ENCODE results near the gene HELZ.

HELZ gene

GRCh38 chr17:67027031-67027628, 217.9 kb downstream of the HELZ start:
- H3K9me3 Mint-ChIP-seq, result no peaks in the 10 kb centered on the region
- no peak for TF ChIP-seq CTCF (IDR thresholded peaks at IDR 0.05; ENCODE audit: unreplicated experiment in 3 of 3)
- H3K27me3 Mint-ChIP-seq (ENCODE audit: low read depth), result no peaks in the 10 kb centered on the region
- H3K4me1 Mint-ChIP-seq, result no peaks in the 10 kb centered on the region
- H3K27ac Mint-ChIP-seq, result no peak overlapping the region
- no peak overlapping the region for H3K4me3 Mint-ChIP-seq
- no peaks in the 10 kb centered on the region for H3K36me3 Mint-ChIP-seq (ENCODE audit: low read depth)

GRCh38 chr17:67026341-67026740, 218.7 kb downstream of the HELZ start:
- no peaks in the 10 kb centered on the region for H3K9me3 Mint-ChIP-seq
- TF ChIP-seq CTCF (IDR thresholded peaks at IDR 0.05; ENCODE audit: unreplicated experiment in 3 of 3), result no peak
- H3K36me3 Mint-ChIP-seq (ENCODE audit: low read depth), result no peaks in the 10 kb centered on the region
- H3K27ac Mint-ChIP-seq, result no peak overlapping the region
- no peaks in the 10 kb centered on the region for H3K27me3 Mint-ChIP-seq (ENCODE audit: low read depth)
- H3K4me1 Mint-ChIP-seq, result no peaks in the 10 kb centered on the region
- H3K4me3 Mint-ChIP-seq, result no peak overlapping the region

- no peaks in the 10 kb centered on the region for H3K9me3 Mint-ChIP-seq
- no peak for TF ChIP-seq CTCF (IDR thresholded peaks at IDR 0.05; ENCODE audit: unreplicated experiment in 3 of 3)
- H3K4me1 Mint-ChIP-seq, result no peaks in the 10 kb centered on the region
- H3K36me3 Mint-ChIP-seq (ENCODE audit: low read depth), result no peaks in the 10 kb centered on the region
- H3K27me3 Mint-ChIP-seq (ENCODE audit: low read depth), result no peaks in the 10 kb centered on the region
- H3K4me3 Mint-ChIP-seq, result no peak overlapping the region
- H3K27ac Mint-ChIP-seq, result no peak overlapping the region
Observed at GRCh38 chr17:67025216-67025792, 219.7 kb downstream of the HELZ start.

- H3K4me1 Mint-ChIP-seq, result no peaks in the 10 kb centered on the region
Observed at GRCh38 chr17:67024736-67025135, 220.3 kb downstream of the HELZ start.

GRCh38 chr17:67022451-67022810, 222.6 kb downstream of the HELZ start:
- H3K9me3 Mint-ChIP-seq, result no peaks in the 10 kb centered on the region
- TF ChIP-seq CTCF (IDR thresholded peaks at IDR 0.05; ENCODE audit: unreplicated experiment in 3 of 3), result no peak
- H3K36me3 Mint-ChIP-seq (ENCODE audit: low read depth), result no peaks in the 10 kb centered on the region
- peaks cover 6% of the 10 kb centered on the region for H3K27me3 Mint-ChIP-seq (ENCODE audit: low read depth)
- peaks cover 7% of the 10 kb centered on the region for H3K4me1 Mint-ChIP-seq
- no peak overlapping the region for H3K4me3 Mint-ChIP-seq
- no peak overlapping the region for H3K27ac Mint-ChIP-seq

More at GRCh38 chr17:67024736-67025135, 220.3 kb downstream of the HELZ start:
- Mint-ChIP-seq H3K27me3 (ENCODE audit: low read depth) (no peaks in the 10 kb centered on the region), H3K36me3 (ENCODE audit: low read depth) (no peaks in the 10 kb centered on the region), H3K9me3 (no peaks in the 10 kb centered on the region), H3K4me3 (no peak overlapping the region), H3K27ac (no peak overlapping the region)
- no peak for TF ChIP-seq CTCF (IDR thresholded peaks at IDR 0.05; ENCODE audit: unreplicated experiment in 3 of 3)

Data from nephron (organoid).